GM23338 (cell line): Measurements from ENCODE around the gene WWC1. TPM values are rescaled to one million over a fixed set of nuclear protein-coding genes. Genes with fewer than 3 reads are reported as not detected.

ENCODE experiments used
- CREB1 ChIP-seq: fragments of 250-450 bp; sonication (Bioruptor Pico); IDR thresholded peaks from 2 replicates; pipeline ENCODE4 v1.5.0; 2020; ENCODE audit warnings: low read depth, mild to moderate bottlenecking, moderate library complexity
- CTCF ChIP-seq, 2 experiments: fragments of 200-600 bp in 1 of 2; sonication (generic) in 1 of 2; conservative IDR thresholded peaks; 2 replicates each; pipeline versions ENCODE4 v1.5.1 to v1.6.1; 2016 to 2017; ENCODE audit warnings: antibody characterized with exemption in 2 of 2, low read depth in 2 of 2, mild to moderate bottlenecking in 2 of 2, moderate library complexity in 1 of 2
- REST ChIP-seq: IDR thresholded peaks from one replicate; pipeline ENCODE4 v1.6.1; 2018; ENCODE audit warnings: antibody characterized with exemption; ENCODE audit not compliant: unreplicated experiment
- STAT1 ChIP-seq: IDR thresholded peaks from one replicate; pipeline ENCODE4 v1.6.1; 2016; ENCODE audit warnings: antibody characterized with exemption; ENCODE audit not compliant: unreplicated experiment
- ZNF114 ChIP-seq: fragments of 250-450 bp; sonication (Bioruptor Pico); IDR thresholded peaks from 2 replicates; pipeline ENCODE4 v1.5.0; 2020; ENCODE audit warnings: mild to moderate bottlenecking, moderate library complexity
- ZNF331 ChIP-seq: fragments of 250-450 bp; sonication (Bioruptor Pico); IDR thresholded peaks from 2 replicates; pipeline ENCODE4 v1.5.0; 2020; ENCODE audit warnings: low read depth, mild to moderate bottlenecking, moderate library complexity
- ZNF462 ChIP-seq: fragments of 250-450 bp; sonication (Bioruptor Pico); IDR thresholded peaks from 2 replicates; pipeline ENCODE4 v1.5.0; 2020; ENCODE audit warnings: mild to moderate bottlenecking, moderate library complexity
- polyA plus RNA-seq: library from polyadenylated mRNA; unstranded; fragments of >200 nt; fragmentation: Nextera tagmentation; extraction: Ambion mirVana; gene quantifications from 2 replicates; pipeline ENCODE4 v1.2.1, GENCODE V29; 2016
- total RNA-seq: library from RNA; depleted of rRNA; stranded (reverse); fragments of >200 nt; shearing (Covaris generic); gene quantifications from 2 replicates; pipeline ENCODE4 v1.2.3, GENCODE V29; 2014

The WWC1 gene
- total and polyA plus RNA-seq, 2 experiments from 2014 or later: 25.4 to 27.8 TPM

GRCh38 chr5:168269937-168270330, 21.5 kb upstream of the WWC1 start (continued):
- TF ChIP-seq ZNF462: no peak
- TF ChIP-seq ZNF114 (CRISPR knock-in tag): no peak
- TF ChIP-seq STAT1: no peak
- TF ChIP-seq REST: no peak
- no peak for TF ChIP-seq CREB1 (CRISPR knock-in tag)
- no peak for TF ChIP-seq CTCF (conservative IDR thresholded peaks at IDR 0.05; ENCODE audit: low read depth in 2 of 2)
- no peak for TF ChIP-seq ZNF331 (CRISPR knock-in tag)
